ENCODE data around the gene PLEKHH2. TPM values are rescaled to one million over a fixed set of nuclear protein-coding genes. Genes with fewer than 3 reads are reported as not detected.

The PLEKHH2 gene
- polyA plus RNA-seq, 1 of the 3 experiments (the other 2 are of a cell fraction), result 1.9 TPM

DNA sequence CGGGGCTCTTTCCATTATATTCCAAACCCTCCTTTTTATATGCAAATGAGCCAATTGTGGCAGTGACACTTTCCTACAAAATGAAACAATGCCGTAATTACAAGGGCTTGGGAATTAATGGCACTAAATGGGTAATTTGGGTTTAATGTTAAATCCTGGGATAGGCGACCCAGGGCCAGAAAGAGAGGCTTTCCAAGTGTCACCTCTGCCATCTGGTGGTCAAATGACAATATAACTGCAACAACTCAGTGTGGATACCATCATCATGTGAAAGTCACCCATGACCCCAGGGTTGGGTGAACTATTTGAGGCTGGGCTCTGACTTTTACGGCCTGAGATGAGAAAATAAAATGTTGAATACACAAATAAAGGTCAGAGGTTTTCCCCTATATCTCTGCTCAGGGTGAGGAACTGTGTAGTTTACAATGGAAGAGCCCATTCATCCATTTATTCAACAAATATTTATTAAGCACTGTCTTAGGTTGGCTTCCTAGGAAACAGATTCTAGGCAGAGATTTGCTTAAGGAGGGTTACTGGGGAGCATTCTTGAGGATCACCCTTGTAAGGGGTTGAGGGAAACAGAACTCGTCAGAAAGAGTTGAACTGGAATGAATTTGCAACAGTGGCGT, 27.7 kb upstream of the PLEKHH2 start (continued):
- TF ChIP-seq, protein P1, sequence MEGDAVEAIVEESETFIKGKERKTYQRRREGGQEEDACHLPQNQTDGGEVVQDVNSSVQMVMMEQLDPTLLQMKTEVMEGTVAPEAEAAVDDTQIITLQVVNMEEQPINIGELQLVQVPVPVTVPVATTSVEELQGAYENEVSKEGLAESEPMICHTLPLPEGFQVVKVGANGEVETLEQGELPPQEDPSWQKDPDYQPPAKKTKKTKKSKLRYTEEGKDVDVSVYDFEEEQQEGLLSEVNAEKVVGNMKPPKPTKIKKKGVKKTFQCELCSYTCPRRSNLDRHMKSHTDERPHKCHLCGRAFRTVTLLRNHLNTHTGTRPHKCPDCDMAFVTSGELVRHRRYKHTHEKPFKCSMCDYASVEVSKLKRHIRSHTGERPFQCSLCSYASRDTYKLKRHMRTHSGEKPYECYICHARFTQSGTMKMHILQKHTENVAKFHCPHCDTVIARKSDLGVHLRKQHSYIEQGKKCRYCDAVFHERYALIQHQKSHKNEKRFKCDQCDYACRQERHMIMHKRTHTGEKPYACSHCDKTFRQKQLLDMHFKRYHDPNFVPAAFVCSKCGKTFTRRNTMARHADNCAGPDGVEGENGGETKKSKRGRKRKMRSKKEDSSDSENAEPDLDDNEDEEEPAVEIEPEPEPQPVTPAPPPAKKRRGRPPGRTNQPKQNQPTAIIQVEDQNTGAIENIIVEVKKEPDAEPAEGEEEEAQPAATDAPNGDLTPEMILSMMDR (IDR thresholded peaks at IDR 0.05), result peak; percentile 81

DNA sequence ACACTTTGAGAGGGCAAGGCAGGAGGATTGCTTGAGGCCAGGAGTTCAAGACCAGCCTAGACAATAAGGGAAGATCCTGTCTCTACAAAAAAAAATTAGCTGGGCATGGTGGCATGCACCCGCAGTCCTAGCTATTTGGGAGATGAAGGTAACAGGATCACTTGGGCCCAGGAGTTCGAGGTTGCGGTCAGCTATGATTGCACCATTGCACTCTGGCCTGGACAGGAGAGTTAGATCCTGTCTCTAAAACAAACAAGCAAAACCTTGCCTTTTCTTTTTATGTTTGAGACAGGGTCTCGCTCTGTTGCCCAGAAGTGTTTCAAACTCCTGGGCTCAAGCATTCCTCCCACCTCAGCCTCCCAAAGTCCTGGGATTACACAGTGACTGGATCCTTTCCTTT, 26.7 kb upstream of the PLEKHH2 start:
- Histone ChIP-seq H3K4me2 (no peak overlapping the region), H3F3A (replicated peaks; ENCODE audit: insufficient read depth) (no peaks in the 10 kb centered on the region), H3K9me3 (no peaks in the 10 kb centered on the region), H3K79me2 (ENCODE audit: insufficient read depth) (no peaks in the 10 kb centered on the region), H3K36me3 (replicated peaks in 1 of 2; ENCODE audit: control insufficient read depth in 1 of 2, insufficient read depth in 2 of 2, low read length in 1 of 2) (no peaks in the 10 kb centered on the region), H3K27me3 (ENCODE audit: insufficient read depth) (no peaks in the 10 kb centered on the region), H3K4me3 (ENCODE audit: low read depth in 2 of 2, low read length in 1 of 2) (no peak overlapping the region), H3K4me1 (ENCODE audit: control insufficient read depth in 1 of 2, insufficient read depth in 2 of 2, low read depth in 1 of 2, low read length in 1 of 2) (no peaks in the 10 kb centered on the region), H2AFZ (ENCODE audit: low read depth) (no peak overlapping the region), H3K9me2 (no peaks in the 10 kb centered on the region), H4K20me1 (ENCODE audit: insufficient read depth) (no peaks in the 10 kb centered on the region), H3K9ac (no peak overlapping the region), H3K27ac (ENCODE audit: low read depth in 2 of 2, low read length in 1 of 2) (no peak overlapping the region)
- POLR2A ChIA-PET, result no interaction called here
- TF ChIP-seq, protein P2, sequence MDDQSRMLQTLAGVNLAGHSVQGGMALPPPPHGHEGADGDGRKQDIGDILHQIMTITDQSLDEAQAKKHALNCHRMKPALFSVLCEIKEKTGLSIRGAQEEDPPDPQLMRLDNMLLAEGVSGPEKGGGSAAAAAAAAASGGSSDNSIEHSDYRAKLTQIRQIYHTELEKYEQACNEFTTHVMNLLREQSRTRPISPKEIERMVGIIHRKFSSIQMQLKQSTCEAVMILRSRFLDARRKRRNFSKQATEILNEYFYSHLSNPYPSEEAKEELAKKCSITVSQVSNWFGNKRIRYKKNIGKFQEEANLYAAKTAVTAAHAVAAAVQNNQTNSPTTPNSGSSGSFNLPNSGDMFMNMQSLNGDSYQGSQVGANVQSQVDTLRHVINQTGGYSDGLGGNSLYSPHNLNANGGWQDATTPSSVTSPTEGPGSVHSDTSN (IDR thresholded peaks at IDR 0.05), result no peak
- TF ChIP-seq FOXJ3 (CRISPR knock-in tag; IDR thresholded peaks at IDR 0.05), result no peak
- CTCF ChIA-PET, result interaction anchor here (0.7 to 4.5 kb wide), 21 partner anchors 9 to 789 kb away, joined by 3 to 46 read pairs (median 4); partner anchors contain the start of genes PLEKHH2 and THADA
- WGBS (ENCODE audit: low lambda C conversion rate), result 85% methylated on average over 4 of the region's 4 CpGs
- DNase-seq, result no peak

DNA sequence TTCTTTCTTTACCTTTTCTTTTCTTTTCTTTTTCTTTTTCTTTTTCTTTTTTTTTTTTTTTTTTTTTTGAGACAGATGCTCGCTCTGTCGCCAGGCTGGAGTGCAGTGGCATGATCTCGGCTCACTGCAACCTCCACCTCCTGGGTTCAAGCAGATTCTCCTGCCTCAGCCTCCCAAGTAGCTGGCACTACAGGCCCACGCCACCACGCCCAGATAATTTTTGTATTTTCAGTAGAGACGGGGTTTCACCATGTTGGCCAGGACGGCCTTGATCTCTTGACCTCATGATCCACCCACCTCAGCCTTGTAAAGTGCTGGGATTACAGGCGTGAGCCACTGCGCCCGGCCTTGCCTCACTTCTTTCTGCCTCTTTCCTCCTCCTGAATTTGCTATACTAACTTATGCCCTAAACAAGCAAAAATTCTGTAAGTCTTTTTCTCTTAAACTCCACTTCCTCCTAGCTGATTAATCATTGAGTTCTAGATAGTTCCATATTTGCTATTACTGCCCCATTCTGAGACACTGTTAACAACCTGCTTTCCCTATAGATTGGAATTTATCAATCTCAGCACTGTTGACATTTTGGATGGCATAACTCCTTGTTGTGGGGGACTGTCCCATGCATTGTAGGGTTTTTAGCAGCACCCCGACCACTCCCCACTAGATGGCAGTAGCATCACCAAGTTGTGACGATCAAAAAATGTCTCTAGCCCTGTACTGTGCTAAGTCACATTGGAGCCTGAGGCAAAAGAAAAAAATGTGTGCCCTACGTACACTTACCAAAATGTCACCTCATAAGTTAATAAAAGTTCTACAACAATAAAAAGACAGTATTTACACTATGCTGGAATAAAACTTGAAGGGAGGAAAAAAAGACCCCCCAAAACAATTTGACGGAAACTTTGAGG, 24.8 kb upstream of the PLEKHH2 start:
- no peaks in the 10 kb centered on the region for H3K9me2 ChIP-seq
- no peak overlapping the region for H3K9ac ChIP-seq
- POLR2A ChIA-PET, result no interaction called here
- H3K79me2 ChIP-seq (ENCODE audit: insufficient read depth), result no peaks in the 10 kb centered on the region
- H3K36me3 ChIP-seq (replicated peaks in 1 of 2; ENCODE audit: control insufficient read depth in 1 of 2, insufficient read depth in 2 of 2, low read length in 1 of 2), result no peaks in the 10 kb centered on the region
- peak overlapping the region; percentile 58; the same call in 1 of the 2 replicates for H2AFZ ChIP-seq (ENCODE audit: low read depth)
- H3K27me3 ChIP-seq (ENCODE audit: insufficient read depth), result no peaks in the 10 kb centered on the region
- CTCF ChIA-PET, result interaction anchor here (0.6 to 4.5 kb wide), 25 partner anchors 9 to 865 kb away, joined by 3 to 46 read pairs (median 3); partner anchors contain the start of genes PLEKHH2 and THADA
- no peak overlapping the region; a peak in 1 of 4 replicates for H3K4me3 ChIP-seq (ENCODE audit: low read depth in 2 of 2, low read length in 1 of 2)
- TF ChIP-seq RCOR1 (IDR thresholded peaks at IDR 0.05; ENCODE audit: low read length) (peak; percentile 42; the same call in 1 of the 2 replicates), RAD21 (IDR thresholded peaks at IDR 0.05; ENCODE audit: low read length) (peak; percentile 90), SMC3 (IDR thresholded peaks at IDR 0.05; ENCODE audit: low read depth, low read length) (peak; percentile 71), GATA2 (CRISPR knock-in tag; IDR thresholded peaks at IDR 0.05) (no peak), ELF1 (IDR thresholded peaks at IDR 0.05) (no peak), EZH2phosphoT487 (IDR thresholded peaks at IDR 0.05; ENCODE audit: borderline replicate concordance, low read depth) (no peak), RFX5 (IDR thresholded peaks at IDR 0.05; ENCODE audit: low read length) (peak; percentile 38; the same call in 1 of the 2 replicates)
- TF ChIP-seq, protein P3, sequence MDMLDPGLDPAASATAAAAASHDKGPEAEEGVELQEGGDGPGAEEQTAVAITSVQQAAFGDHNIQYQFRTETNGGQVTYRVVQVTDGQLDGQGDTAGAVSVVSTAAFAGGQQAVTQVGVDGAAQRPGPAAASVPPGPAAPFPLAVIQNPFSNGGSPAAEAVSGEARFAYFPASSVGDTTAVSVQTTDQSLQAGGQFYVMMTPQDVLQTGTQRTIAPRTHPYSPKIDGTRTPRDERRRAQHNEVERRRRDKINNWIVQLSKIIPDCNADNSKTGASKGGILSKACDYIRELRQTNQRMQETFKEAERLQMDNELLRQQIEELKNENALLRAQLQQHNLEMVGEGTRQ (IDR thresholded peaks at IDR 0.05; ENCODE audit: borderline replicate concordance, low read depth, low read length), result no peak
- TF ChIP-seq, protein P1 (IDR thresholded peaks at IDR 0.05), result peak; percentile 97
- peaks cover 4% of the 10 kb centered on the region for H3F3A ChIP-seq (replicated peaks; ENCODE audit: insufficient read depth)
- H4K20me1 ChIP-seq (ENCODE audit: insufficient read depth), result no peaks in the 10 kb centered on the region
- WGBS (ENCODE audit: low lambda C conversion rate), result 53% methylated on average over 14 of the region's 14 CpGs
- no peaks in the 10 kb centered on the region for H3K4me1 ChIP-seq (ENCODE audit: control insufficient read depth in 1 of 2, insufficient read depth in 2 of 2, low read depth in 1 of 2, low read length in 1 of 2)
- no peaks in the 10 kb centered on the region for H3K9me3 ChIP-seq
- DNase-seq, result peak; percentile 82
- H3K27ac ChIP-seq (ENCODE audit: low read depth in 2 of 2, low read length in 1 of 2), result no peak overlapping the region
- no peak overlapping the region for H3K4me2 ChIP-seq
